Measurements from ENCODE around the gene GPR137C. TPM values are rescaled to one million over a fixed set of nuclear protein-coding genes. Genes with fewer than 3 reads are reported as not detected.

Gene GPR137C
- total RNA-seq, 1 experiment from 2014 or later, result 4.1 TPM

- no peak for DNase-seq (ENCODE audit: low read depth in 1 of 2, low spot score in 2 of 2)
- Histone ChIP-seq H3K9me3 (replicated peaks) (no peaks in the 10 kb centered on the region), H3K36me3 (no peaks in the 10 kb centered on the region), H3K27me3 (replicated peaks) (no peaks in the 10 kb centered on the region), H3K27ac (no peak overlapping the region), H3K4me3 (no peak overlapping the region), H3K4me1 (replicated peaks) (no peaks in the 10 kb centered on the region)
These were observed 45.9 kb downstream of the GPR137C start for GRCh38 chr14:52598568-52598967.

- Histone ChIP-seq H3K27ac (no peak overlapping the region), H3K4me3 (no peak overlapping the region), H3K36me3 (no peaks in the 10 kb centered on the region), H3K4me1 (replicated peaks) (no peaks in the 10 kb centered on the region), H3K27me3 (replicated peaks) (no peaks in the 10 kb centered on the region), H3K9me3 (replicated peaks) (no peaks in the 10 kb centered on the region)
- no peak for DNase-seq (ENCODE audit: low read depth in 1 of 2, low spot score in 2 of 2)
These were observed 47.3 kb downstream of the GPR137C start for GRCh38 chr14:52599974-52600373.

GRCh38 chr14:52602131-52602530 lies 49.5 kb downstream of the GPR137C start:
- no peaks in the 10 kb centered on the region for H3K36me3 ChIP-seq
- DNase-seq (ENCODE audit: low read depth in 1 of 2, low spot score in 2 of 2), result no peak
- H3K4me3 ChIP-seq, result no peak overlapping the region
- no peaks in the 10 kb centered on the region for H3K27me3 ChIP-seq (replicated peaks)
- H3K4me1 ChIP-seq (replicated peaks), result peaks cover 5% of the 10 kb centered on the region; the same call in 1 of the 2 replicates
- H3K9me3 ChIP-seq (replicated peaks), result no peaks in the 10 kb centered on the region
- H3K27ac ChIP-seq, result no peak overlapping the region

- Histone ChIP-seq H3K4me3 (no peak overlapping the region), H3K4me1 (replicated peaks) (peaks cover 5% of the 10 kb centered on the region; the same call in 1 of the 2 replicates), H3K36me3 (no peaks in the 10 kb centered on the region), H3K27me3 (replicated peaks) (no peaks in the 10 kb centered on the region), H3K9me3 (replicated peaks) (no peaks in the 10 kb centered on the region), H3K27ac (no peak overlapping the region)
- DNase-seq (ENCODE audit: low read depth in 1 of 2, low spot score in 2 of 2), result no peak
These were observed 54.4 kb downstream of the GPR137C start for GRCh38 chr14:52607061-52607460.

- Histone ChIP-seq H3K27me3 (replicated peaks) (no peaks in the 10 kb centered on the region), H3K4me3 (no peak overlapping the region), H3K27ac (no peak overlapping the region), H3K4me1 (replicated peaks) (peaks cover 5% of the 10 kb centered on the region; the same call in 1 of the 2 replicates), H3K36me3 (no peaks in the 10 kb centered on the region), H3K9me3 (replicated peaks) (no peaks in the 10 kb centered on the region)
- DNase-seq (ENCODE audit: low read depth in 1 of 2, low spot score in 2 of 2), result no peak
These were observed 56.9 kb downstream of the GPR137C start for GRCh38 chr14:52609445-52610044.

GRCh38 chr14:52610187-52610586 lies 57.6 kb downstream of the GPR137C start:
- H3K27ac ChIP-seq, result no peak overlapping the region
- no peak for DNase-seq (ENCODE audit: low read depth in 1 of 2, low spot score in 2 of 2)
- no peak overlapping the region for H3K4me3 ChIP-seq
- H3K4me1 ChIP-seq (replicated peaks), result peaks cover 5% of the 10 kb centered on the region; the same call in 1 of the 2 replicates
- H3K27me3 ChIP-seq (replicated peaks), result no peaks in the 10 kb centered on the region
- no peaks in the 10 kb centered on the region for H3K36me3 ChIP-seq
- H3K9me3 ChIP-seq (replicated peaks), result no peaks in the 10 kb centered on the region

GRCh38 chr14:52618602-52619001 lies 66.0 kb downstream of the GPR137C start:
- Histone ChIP-seq H3K9me3 (replicated peaks) (no peaks in the 10 kb centered on the region), H3K27me3 (replicated peaks) (no peaks in the 10 kb centered on the region), H3K4me1 (replicated peaks) (no peaks in the 10 kb centered on the region), H3K27ac (no peak overlapping the region), H3K4me3 (no peak overlapping the region), H3K36me3 (no peaks in the 10 kb centered on the region)
- DNase-seq (ENCODE audit: low read depth in 1 of 2, low spot score in 2 of 2), result no peak

- no peak overlapping the region for H3K27ac ChIP-seq
- H3K27me3 ChIP-seq (replicated peaks), result no peaks in the 10 kb centered on the region
- DNase-seq (ENCODE audit: low read depth in 1 of 2, low spot score in 2 of 2), result no peak
- no peaks in the 10 kb centered on the region for H3K4me1 ChIP-seq (replicated peaks)
- no peaks in the 10 kb centered on the region for H3K36me3 ChIP-seq
- no peak overlapping the region for H3K4me3 ChIP-seq
- H3K9me3 ChIP-seq (replicated peaks), result no peaks in the 10 kb centered on the region
These were observed 67.1 kb downstream of the GPR137C start for GRCh38 chr14:52619687-52620086.

- H3K9me3 ChIP-seq (replicated peaks), result no peaks in the 10 kb centered on the region
- no peaks in the 10 kb centered on the region for H3K4me1 ChIP-seq (replicated peaks)
- no peak overlapping the region for H3K27ac ChIP-seq
- H3K36me3 ChIP-seq, result peaks cover 11% of the 10 kb centered on the region
- H3K27me3 ChIP-seq (replicated peaks), result no peaks in the 10 kb centered on the region
- DNase-seq (ENCODE audit: low read depth in 1 of 2, low spot score in 2 of 2), result no peak
- H3K4me3 ChIP-seq, result no peak overlapping the region
These were observed 87.5 kb downstream of the GPR137C start for GRCh38 chr14:52640137-52640536.

- Histone ChIP-seq H3K27ac (no peak overlapping the region), H3K4me1 (replicated peaks) (no peaks in the 10 kb centered on the region), H3K27me3 (replicated peaks) (no peaks in the 10 kb centered on the region), H3K9me3 (replicated peaks) (no peaks in the 10 kb centered on the region), H3K36me3 (peaks cover 19% of the 10 kb centered on the region), H3K4me3 (no peak overlapping the region)
- DNase-seq (ENCODE audit: low read depth in 1 of 2, low spot score in 2 of 2), result no peak
These were observed 89.1 kb downstream of the GPR137C start for GRCh38 chr14:52641745-52642144.

GRCh38 chr14:52649511-52649910 lies 96.9 kb downstream of the GPR137C start:
- Histone ChIP-seq H3K36me3 (peaks cover 30% of the 10 kb centered on the region), H3K4me1 (replicated peaks) (no peaks in the 10 kb centered on the region), H3K4me3 (no peak overlapping the region), H3K27me3 (replicated peaks) (no peaks in the 10 kb centered on the region), H3K27ac (no peak overlapping the region), H3K9me3 (replicated peaks) (no peaks in the 10 kb centered on the region)
- DNase-seq (ENCODE audit: low read depth in 1 of 2, low spot score in 2 of 2), result no peak

- no peak overlapping the region for H3K4me3 ChIP-seq
- no peaks in the 10 kb centered on the region for H3K4me1 ChIP-seq (replicated peaks)
- DNase-seq (ENCODE audit: low read depth in 1 of 2, low spot score in 2 of 2), result no peak
- H3K9me3 ChIP-seq (replicated peaks), result no peaks in the 10 kb centered on the region
- H3K27me3 ChIP-seq (replicated peaks), result no peaks in the 10 kb centered on the region
- peaks cover 30% of the 10 kb centered on the region for H3K36me3 ChIP-seq
- H3K27ac ChIP-seq, result no peak overlapping the region
These were observed 98.1 kb downstream of the GPR137C start for GRCh38 chr14:52650774-52651173.

- Histone ChIP-seq H3K4me1 (replicated peaks) (no peaks in the 10 kb centered on the region), H3K36me3 (peaks cover 14% of the 10 kb centered on the region), H3K9me3 (replicated peaks) (no peaks in the 10 kb centered on the region), H3K27me3 (replicated peaks) (no peaks in the 10 kb centered on the region), H3K27ac (no peak overlapping the region), H3K4me3 (no peak overlapping the region)
- no peak for DNase-seq (ENCODE audit: low read depth in 1 of 2, low spot score in 2 of 2)
These were observed 104.3 kb downstream of the GPR137C start for GRCh38 chr14:52656905-52657304.

- no peaks in the 10 kb centered on the region for H3K9me3 ChIP-seq (replicated peaks)
- no peaks in the 10 kb centered on the region for H3K27me3 ChIP-seq (replicated peaks)
- H3K4me1 ChIP-seq (replicated peaks), result no peaks in the 10 kb centered on the region
- DNase-seq (ENCODE audit: low read depth in 1 of 2, low spot score in 2 of 2), result no peak
- no peak overlapping the region for H3K4me3 ChIP-seq
- no peak overlapping the region for H3K27ac ChIP-seq
- no peaks in the 10 kb centered on the region; the same call in 1 of the 2 replicates for H3K36me3 ChIP-seq
These were observed 107.7 kb downstream of the GPR137C start for GRCh38 chr14:52660325-52660724.

GRCh38 chr14:52660832-52661231 lies 108.2 kb downstream of the GPR137C start:
- H3K4me3 ChIP-seq, result no peak overlapping the region
- H3K27ac ChIP-seq, result no peak overlapping the region
- no peaks in the 10 kb centered on the region; the same call in 1 of the 2 replicates for H3K36me3 ChIP-seq
- DNase-seq (ENCODE audit: low read depth in 1 of 2, low spot score in 2 of 2), result no peak
- H3K27me3 ChIP-seq (replicated peaks), result no peaks in the 10 kb centered on the region
- no peaks in the 10 kb centered on the region for H3K9me3 ChIP-seq (replicated peaks)
- no peaks in the 10 kb centered on the region for H3K4me1 ChIP-seq (replicated peaks)

Data from SJSA1 (cell line).